GM19193 (cell line): ENCODE data around the gene KRT28.

Source experiments
- POLR2A ChIP-seq: IDR thresholded peaks from 4 replicates; pipeline ENCODE4 v1.6.1; 2011; ENCODE audit not compliant: insufficient read depth, insufficient read length; ENCODE audit errors: extremely low read depth

Gene KRT28

GRCh38 chr17:40763752-40764151 lies 36.0 kb downstream of the KRT28 start:
- TF ChIP-seq POLR2A = no peak

DNA sequence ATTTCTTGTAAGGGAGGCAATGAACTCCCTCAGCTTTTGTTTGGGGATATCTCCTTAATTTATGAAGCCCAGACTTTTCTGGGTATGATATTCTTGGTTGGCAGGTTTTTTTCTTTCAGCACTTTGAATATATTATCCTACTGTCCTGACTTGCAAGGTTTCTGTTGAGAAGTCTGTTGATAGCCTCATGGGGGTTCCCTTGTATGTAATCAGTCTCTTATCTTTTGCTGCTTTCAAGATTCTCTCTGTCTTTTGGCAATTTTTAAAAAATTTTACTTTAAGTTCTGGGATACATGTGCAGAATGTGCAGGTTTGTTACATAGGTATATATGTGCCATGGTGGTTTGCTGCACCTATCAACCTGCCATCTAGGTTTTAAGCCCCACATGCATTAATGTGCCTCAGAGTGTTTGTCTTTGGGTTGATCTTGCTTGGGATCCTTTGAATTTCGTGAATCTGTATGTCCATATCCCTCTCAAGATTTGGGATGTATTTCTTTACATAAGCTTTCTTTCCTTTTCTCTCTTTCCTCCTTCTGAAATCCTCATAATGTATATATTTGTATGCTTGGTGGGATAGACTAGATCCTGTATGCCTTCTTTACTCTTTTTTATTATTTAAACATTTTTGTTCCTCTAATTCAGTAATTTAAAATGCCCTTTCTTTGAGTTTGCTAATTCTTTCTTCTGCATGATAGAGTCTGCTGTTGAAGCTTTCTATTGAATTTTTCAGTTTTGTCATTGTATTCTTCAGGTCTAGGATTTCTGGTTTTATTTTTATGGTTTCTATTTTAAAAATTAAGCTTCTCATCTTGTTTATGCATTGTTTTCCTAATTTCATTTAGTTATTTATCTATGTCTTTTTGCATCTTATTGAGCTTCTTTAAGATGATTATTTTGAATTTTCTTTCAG lies 39.4 kb downstream of the KRT28 start:
- TF ChIP-seq POLR2A = no peak

GRCh38 chr17:40755231-40755630 lies 44.5 kb downstream of the KRT28 start, which contains the start of gene KRT25:
TSS of gene KRT25 (minus strand) at chr17:40755331. CDS start at chr17:40755271, 60 bp downstream.
- no peak for TF ChIP-seq POLR2A

GRCh38 chr17:40753804-40754203 lies 46.0 kb downstream of the KRT28 start:
- TF ChIP-seq POLR2A = no peak

DNA sequence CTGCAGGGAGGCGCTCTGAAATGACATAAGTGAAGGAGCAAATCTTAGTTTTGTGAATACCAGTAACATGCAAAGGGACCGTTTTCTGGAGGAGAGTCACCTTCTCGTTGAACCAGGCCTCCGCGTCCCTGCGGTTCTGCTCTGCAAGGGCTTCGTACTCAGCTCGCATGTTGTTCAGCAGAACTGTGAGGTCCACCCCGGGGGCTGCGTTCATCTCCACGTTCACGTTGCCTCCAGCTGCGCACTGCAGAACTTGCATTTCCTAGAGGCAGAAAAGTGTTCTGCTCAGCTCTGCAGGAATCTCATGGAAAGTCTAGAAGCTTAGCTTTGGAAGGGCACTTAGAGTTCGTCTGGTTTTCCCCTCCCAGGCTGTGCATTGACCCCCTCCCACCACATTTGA lies 48.7 kb downstream of the KRT28 start:
- TF ChIP-seq POLR2A = no peak

DNA sequence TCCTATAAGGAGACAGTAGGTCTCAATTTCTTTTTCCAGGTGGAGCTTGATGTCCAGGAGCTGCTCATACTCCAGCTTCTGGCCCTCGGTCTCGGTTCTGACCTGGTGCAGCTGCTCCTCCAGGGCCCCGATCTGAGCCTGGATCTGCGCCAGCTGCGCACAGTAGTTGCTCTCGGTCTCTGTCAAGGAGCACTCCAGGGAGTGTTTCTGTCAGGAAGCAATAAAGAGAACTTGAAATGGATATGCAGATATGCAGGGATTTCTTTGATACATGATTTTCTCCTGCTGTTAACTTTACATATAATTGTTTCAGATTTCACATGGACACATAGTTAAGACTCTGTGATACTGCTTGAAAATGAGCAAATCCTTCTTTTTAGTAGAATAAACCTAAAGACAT lies 49.4 kb downstream of the KRT28 start:
- TF ChIP-seq POLR2A = no peak
